WERI-Rb-1 (cell line): ENCODE data around the gene MYRF.
A peak's percentile ranks its signal among the peaks of the same experiment; 100 is the strongest.

ENCODE experiments used
- DNase-seq: peaks from one replicate; pipeline ENCODE4 v3.0.0-alpha.2; 2020
- H3K27ac ChIP-seq: fragments of 250-450 bp; sonication (Bioruptor Pico); 2 replicates; pipeline ENCODE4 v1.5.1; 2020; ENCODE audit warnings: mild to moderate bottlenecking, moderate library complexity
- H3K27me3 ChIP-seq: fragments of 250-450 bp; sonication (Bioruptor Pico); 2 replicates; pipeline ENCODE4 v1.5.1; 2021; ENCODE audit warnings: mild to moderate bottlenecking, low read depth, moderate library complexity; ENCODE audit not compliant: insufficient read depth, severe bottlenecking
- H3K36me3 ChIP-seq: fragments of 250-450 bp; sonication (Bioruptor Pico); 2 replicates; pipeline ENCODE4 v1.5.1; 2020; ENCODE audit warnings: mild to moderate bottlenecking, moderate library complexity
- H3K4me3 ChIP-seq: 2 replicates; pipeline ENCODE4 v1.5.1; 2011; ENCODE audit warnings: low read depth, mild to moderate bottlenecking, control low read depth, low read length
- H3K9me3 ChIP-seq: fragments of 250-450 bp; sonication (Bioruptor Pico); 2 replicates; pipeline ENCODE4 v1.5.1; 2021; ENCODE audit warnings: mild to moderate bottlenecking, moderate library complexity; ENCODE audit not compliant: severe bottlenecking
- CTCF ChIP-seq: IDR thresholded peaks from 2 replicates; pipeline ENCODE4 v1.5.1; 2011; ENCODE audit warnings: low read depth, mild to moderate bottlenecking, control low read depth, inconsistent platforms, low read length

The MYRF gene

GRCh38 chr11:61774411-61774810 is 22.0 kb downstream of the MYRF start:
- TF ChIP-seq CTCF: no peak
- H3K27ac ChIP-seq: no peak overlapping the region
- no peaks in the 10 kb centered on the region for H3K27me3 ChIP-seq
- no peak overlapping the region for H3K4me3 ChIP-seq
- no peak for DNase-seq
- H3K36me3 ChIP-seq: no peaks in the 10 kb centered on the region
- no peaks in the 10 kb centered on the region for H3K9me3 ChIP-seq

- DNase-seq: no peak
- no peak overlapping the region for H3K27ac ChIP-seq
- no peaks in the 10 kb centered on the region for H3K36me3 ChIP-seq
- no peak overlapping the region for H3K4me3 ChIP-seq
- H3K9me3 ChIP-seq: no peaks in the 10 kb centered on the region
- no peaks in the 10 kb centered on the region for H3K27me3 ChIP-seq
- no peak for TF ChIP-seq CTCF
Observed at GRCh38 chr11:61775106-61775505, 22.7 kb downstream of the MYRF start.

GRCh38 chr11:61775606-61776554 is 23.4 kb downstream of the MYRF start:
- H3K27ac ChIP-seq: no peak overlapping the region
- no peak for DNase-seq
- no peaks in the 10 kb centered on the region for H3K36me3 ChIP-seq
- H3K4me3 ChIP-seq: no peak overlapping the region
- H3K9me3 ChIP-seq: no peaks in the 10 kb centered on the region
- H3K27me3 ChIP-seq: no peaks in the 10 kb centered on the region
- TF ChIP-seq CTCF: no peak

- peak; percentile 81 for DNase-seq
- peak; percentile 82 for TF ChIP-seq CTCF
- Histone ChIP-seq H3K9me3 (no peaks in the 10 kb centered on the region), H3K27ac (no peak overlapping the region), H3K27me3 (no peaks in the 10 kb centered on the region), H3K36me3 (no peaks in the 10 kb centered on the region), H3K4me3 (no peak overlapping the region)
Observed at GRCh38 chr11:61776561-61777075, 24.2 kb downstream of the MYRF start.

GRCh38 chr11:61777234-61778090 is 25.0 kb downstream of the MYRF start:
- no peaks in the 10 kb centered on the region for H3K27me3 ChIP-seq
- TF ChIP-seq CTCF: no peak
- H3K27ac ChIP-seq: no peak overlapping the region
- DNase-seq: no peak
- 0 out of 2 replicates have a peak, but pooled peaks cover 3% of the 10 kb centered on the region for H3K36me3 ChIP-seq
- no peaks in the 10 kb centered on the region for H3K9me3 ChIP-seq
- no peak overlapping the region for H3K4me3 ChIP-seq
